ENCODE measurements around the gene ERC2. TPM values are rescaled to one million over a fixed set of nuclear protein-coding genes. Genes with fewer than 3 reads are reported as not detected.

ERC2 gene
- total RNA-seq, 2 donors from 2014 or later = 1.2 TPM; not detected in 1

DNA sequence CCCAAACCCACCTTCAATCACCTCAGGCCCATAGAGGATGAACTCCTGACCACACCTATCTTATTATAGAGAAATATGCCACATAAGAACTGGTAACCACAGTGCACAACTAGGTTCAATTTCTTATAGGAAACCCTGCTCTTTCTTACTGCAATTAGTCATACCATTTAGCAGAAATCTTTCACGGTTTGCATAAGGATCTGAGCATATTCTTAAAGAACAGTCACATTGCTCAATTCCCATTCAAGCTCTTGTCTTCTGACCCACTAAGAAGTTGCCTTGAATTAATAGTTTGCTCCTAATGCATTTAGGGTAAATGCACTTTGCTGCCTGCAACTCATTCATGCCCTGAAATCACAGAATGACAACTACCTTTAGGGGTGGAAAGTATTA lies 9.2 kb downstream of the ERC2 start:
- Histone ChIP-seq H3K36me3 (no peaks in the 10 kb centered on the region), H3K27ac (no peak overlapping the region), H3K27me3 (replicated peaks; ENCODE audit: insufficient read depth) (no peaks in the 10 kb centered on the region), H3K9me3 (no peaks in the 10 kb centered on the region), H3K4me1 (ENCODE audit: control insufficient read depth in 1 of 2, low read depth in 2 of 2) (no peaks in the 10 kb centered on the region), H3K4me3 (no peak overlapping the region)
- ATAC-seq (ENCODE audit: insufficient number of reproducible peaks, low FRiP score, low read depth) = no peak
- no peak for DNase-seq (ENCODE audit: low spot score)
- TF ChIP-seq, protein P1, sequence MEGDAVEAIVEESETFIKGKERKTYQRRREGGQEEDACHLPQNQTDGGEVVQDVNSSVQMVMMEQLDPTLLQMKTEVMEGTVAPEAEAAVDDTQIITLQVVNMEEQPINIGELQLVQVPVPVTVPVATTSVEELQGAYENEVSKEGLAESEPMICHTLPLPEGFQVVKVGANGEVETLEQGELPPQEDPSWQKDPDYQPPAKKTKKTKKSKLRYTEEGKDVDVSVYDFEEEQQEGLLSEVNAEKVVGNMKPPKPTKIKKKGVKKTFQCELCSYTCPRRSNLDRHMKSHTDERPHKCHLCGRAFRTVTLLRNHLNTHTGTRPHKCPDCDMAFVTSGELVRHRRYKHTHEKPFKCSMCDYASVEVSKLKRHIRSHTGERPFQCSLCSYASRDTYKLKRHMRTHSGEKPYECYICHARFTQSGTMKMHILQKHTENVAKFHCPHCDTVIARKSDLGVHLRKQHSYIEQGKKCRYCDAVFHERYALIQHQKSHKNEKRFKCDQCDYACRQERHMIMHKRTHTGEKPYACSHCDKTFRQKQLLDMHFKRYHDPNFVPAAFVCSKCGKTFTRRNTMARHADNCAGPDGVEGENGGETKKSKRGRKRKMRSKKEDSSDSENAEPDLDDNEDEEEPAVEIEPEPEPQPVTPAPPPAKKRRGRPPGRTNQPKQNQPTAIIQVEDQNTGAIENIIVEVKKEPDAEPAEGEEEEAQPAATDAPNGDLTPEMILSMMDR (IDR thresholded peaks at IDR 0.05) = no peak

- DNase-seq (ENCODE audit: low spot score) (no peak), ATAC-seq (ENCODE audit: insufficient number of reproducible peaks, low FRiP score, low read depth) (no peak)
- Histone ChIP-seq H3K36me3 (no peaks in the 10 kb centered on the region), H3K4me1 (ENCODE audit: control insufficient read depth in 1 of 2, low read depth in 2 of 2) (no peaks in the 10 kb centered on the region), H3K4me3 (no peak overlapping the region), H3K9me3 (no peaks in the 10 kb centered on the region), H3K27me3 (replicated peaks; ENCODE audit: insufficient read depth) (no peaks in the 10 kb centered on the region), H3K27ac (no peak overlapping the region)
- TF ChIP-seq, protein P1 (IDR thresholded peaks at IDR 0.05) = no peak
These were observed 9.7 kb downstream of the ERC2 start for GRCh38 chr3:56458496-56459103.

- TF ChIP-seq, protein P1 (IDR thresholded peaks at IDR 0.05) = no peak
- ATAC-seq (ENCODE audit: insufficient number of reproducible peaks, low FRiP score, low read depth) (no peak), DNase-seq (ENCODE audit: low spot score) (no peak)
- Histone ChIP-seq H3K4me3 (no peak overlapping the region), H3K36me3 (no peaks in the 10 kb centered on the region), H3K4me1 (ENCODE audit: control insufficient read depth in 1 of 2, low read depth in 2 of 2) (no peaks in the 10 kb centered on the region), H3K27me3 (replicated peaks; ENCODE audit: insufficient read depth) (no peaks in the 10 kb centered on the region), H3K27ac (no peak overlapping the region), H3K9me3 (no peaks in the 10 kb centered on the region)
These were observed 12.2 kb downstream of the ERC2 start for GRCh38 chr3:56456117-56456516.

- ATAC-seq (ENCODE audit: insufficient number of reproducible peaks, low FRiP score, low read depth) (no peak), DNase-seq (ENCODE audit: low spot score) (no peak)
- Histone ChIP-seq H3K27me3 (replicated peaks; ENCODE audit: insufficient read depth) (no peaks in the 10 kb centered on the region), H3K4me1 (ENCODE audit: control insufficient read depth in 1 of 2, low read depth in 2 of 2) (no peaks in the 10 kb centered on the region), H3K4me3 (no peak overlapping the region), H3K27ac (no peak overlapping the region), H3K9me3 (no peaks in the 10 kb centered on the region), H3K36me3 (no peaks in the 10 kb centered on the region)
- TF ChIP-seq, protein P1 (IDR thresholded peaks at IDR 0.05) = no peak
These were observed 15.3 kb downstream of the ERC2 start for GRCh38 chr3:56453011-56453410.

DNA sequence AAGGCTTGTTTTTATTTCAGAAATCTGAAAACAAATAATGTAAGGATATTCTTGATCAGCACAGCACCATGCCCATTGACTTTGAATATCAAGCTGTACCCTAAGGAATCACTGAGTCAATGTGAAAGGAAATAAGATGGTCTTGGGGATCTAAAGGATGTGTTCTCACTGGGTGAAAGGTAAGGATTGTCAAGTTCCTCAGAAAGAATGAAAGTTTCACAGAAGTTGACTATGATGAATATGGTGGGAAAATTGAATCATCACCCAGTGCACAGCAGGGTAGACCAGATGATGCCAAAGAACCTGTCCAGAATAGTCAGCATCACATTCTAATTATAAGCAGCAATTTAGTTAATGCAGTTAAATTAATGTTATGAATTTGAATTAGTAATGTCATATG lies 16.2 kb downstream of the ERC2 start:
- Histone ChIP-seq H3K27ac (no peak overlapping the region), H3K4me3 (no peak overlapping the region), H3K9me3 (no peaks in the 10 kb centered on the region), H3K4me1 (ENCODE audit: control insufficient read depth in 1 of 2, low read depth in 2 of 2) (no peaks in the 10 kb centered on the region), H3K27me3 (replicated peaks; ENCODE audit: insufficient read depth) (no peaks in the 10 kb centered on the region), H3K36me3 (no peaks in the 10 kb centered on the region)
- TF ChIP-seq, protein P1 (IDR thresholded peaks at IDR 0.05) = no peak
- no peak for ATAC-seq (ENCODE audit: insufficient number of reproducible peaks, low FRiP score, low read depth)
- DNase-seq (ENCODE audit: low spot score) = no peak
